Dedifferentiated amniotic fluid mesenchymal stem cell (primary cell): ENCODE data around the gene NDE1.

Experiments used
- DNase-seq: peaks from one replicate; pipeline ENCODE4 v3.0.0-alpha.2; 2016; ENCODE audit errors: extremely low spot score

The NDE1 gene

DNA sequence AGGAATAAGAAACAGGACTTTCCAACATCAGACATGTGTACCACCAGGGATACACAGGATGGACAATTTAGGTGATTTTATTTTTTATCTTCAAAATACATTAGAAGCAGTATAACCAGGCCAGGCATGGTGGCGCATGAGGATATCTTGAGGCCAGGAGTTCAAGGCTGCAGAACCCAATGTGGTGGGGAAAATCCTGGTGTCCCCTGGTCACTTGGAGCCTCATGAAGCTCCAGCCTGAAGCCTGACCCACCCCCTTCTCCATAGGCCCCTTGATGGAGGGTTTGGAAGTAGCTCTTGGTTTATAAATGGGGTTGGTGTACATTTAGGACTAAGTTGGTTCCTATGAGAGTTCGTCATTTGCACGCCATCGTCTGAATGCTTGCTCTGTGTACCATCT is 118.2 kb downstream of the NDE1 start:
- DNase-seq, result no peak

DNA sequence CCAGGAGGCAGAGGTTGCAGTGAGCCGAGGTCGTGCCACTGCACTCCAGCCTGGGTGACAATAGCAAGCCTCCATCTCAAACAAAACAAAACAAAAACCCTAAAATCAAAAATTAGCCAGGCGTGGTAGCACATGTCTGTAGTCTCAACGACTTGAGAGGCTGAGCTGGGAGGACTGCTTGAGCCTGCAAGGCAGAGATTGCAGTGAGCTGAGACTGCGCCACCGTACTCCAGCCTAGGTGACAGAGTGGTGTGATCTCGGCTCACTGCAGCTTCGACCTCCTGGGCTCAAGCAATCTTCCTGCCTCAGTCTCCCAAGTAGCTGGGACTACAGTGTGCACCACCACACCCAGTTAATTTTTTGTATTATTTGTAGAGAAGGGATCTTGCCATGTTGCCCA is 119.2 kb downstream of the NDE1 start:
- no peak for DNase-seq

- no peak for DNase-seq
Measured at GRCh38 chr16:15770107-15770506, 120.1 kb downstream of the NDE1 start.

DNA sequence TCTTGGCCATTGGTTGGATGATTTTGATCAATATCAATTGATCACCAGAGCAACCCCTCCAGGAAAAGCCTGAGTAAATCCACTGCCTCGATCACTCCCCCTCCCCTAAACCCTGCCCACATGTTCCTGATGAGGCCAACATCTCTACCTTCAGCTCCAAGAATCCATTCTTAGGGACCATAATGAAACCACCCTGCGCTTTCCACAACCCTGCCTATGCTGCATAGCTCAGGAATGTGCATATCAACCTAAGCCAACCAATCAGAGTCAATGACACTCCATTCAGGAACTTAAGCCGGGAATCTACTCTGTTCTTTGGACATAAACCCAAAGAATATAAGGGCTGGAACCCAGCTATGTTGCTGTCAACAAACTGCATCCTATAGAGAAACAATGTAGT is 120.5 kb downstream of the NDE1 start:
- DNase-seq, result no peak

GRCh38 chr16:15771694-15772093 is 121.6 kb downstream of the NDE1 start:
- DNase-seq, result no peak

DNA sequence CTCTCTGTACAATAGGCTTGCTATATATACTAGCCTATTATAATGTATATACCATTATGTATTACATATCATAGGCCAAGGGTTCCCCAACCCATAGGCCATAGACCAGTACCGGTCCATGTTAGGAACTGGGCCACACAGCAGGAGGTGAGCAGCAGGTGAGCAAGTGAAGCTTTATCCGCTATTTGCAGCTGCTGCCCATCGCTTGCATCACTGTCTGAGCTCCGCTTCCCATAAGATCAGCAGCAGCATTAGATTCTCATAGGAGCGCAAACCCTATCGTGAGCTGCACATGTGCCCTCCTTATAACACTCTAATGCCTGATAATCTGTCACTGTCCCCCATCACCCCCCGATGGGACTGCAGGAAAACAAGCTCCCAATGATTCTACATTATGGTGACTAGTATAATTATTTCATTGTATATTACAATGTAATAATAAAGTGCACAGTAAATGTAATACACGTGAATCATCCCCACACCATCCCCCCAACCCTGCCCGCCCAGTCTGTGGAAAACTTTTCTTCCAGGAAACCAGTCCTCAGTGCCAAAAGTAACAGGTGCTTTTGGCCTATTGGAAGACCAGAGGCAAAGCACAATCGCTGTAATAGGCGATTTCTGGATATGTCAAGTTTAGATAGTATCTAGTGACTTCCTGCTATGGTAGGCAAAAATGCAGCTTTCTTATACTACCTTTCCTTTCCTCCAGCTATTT is 122.7 kb downstream of the NDE1 start:
- DNase-seq, result no peak

DNA sequence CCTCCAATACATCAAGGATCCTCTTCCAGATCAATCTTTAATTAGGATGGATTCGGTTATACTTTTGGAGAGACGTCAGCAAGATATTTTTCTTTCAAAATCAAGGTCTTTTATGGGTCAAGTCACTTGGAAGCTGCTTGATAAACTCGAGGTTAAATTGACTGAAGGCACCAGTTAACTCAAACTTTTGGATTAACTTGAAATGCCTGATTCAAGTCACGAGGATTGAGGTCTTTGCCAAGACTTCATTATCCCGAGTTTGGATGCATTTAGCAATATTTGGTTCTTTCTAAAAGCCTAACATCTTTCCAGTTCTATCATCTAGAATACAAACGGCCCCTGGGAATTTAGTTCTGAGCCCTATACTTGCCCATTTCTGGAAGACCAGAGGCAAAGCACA is 123.9 kb downstream of the NDE1 start:
- DNase-seq, result no peak

DNA sequence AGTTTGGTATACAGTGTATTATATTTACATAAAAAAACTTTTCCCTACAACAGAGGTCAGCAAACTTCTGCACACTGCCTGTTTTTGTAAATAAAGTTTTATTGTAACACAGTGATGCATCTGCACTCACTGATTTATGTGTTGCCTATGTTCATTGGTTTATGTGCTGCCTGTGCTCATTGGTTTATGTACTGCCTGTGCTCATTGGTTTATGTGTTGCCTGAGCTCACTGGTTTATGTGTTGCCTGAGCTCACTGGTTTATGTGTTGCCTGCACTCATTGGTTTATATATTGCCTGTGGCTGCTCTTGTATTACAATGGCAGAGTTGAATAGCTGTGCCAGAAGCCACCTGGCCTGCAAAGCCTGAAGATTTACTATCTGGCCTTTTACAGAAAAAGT is 125.2 kb downstream of the NDE1 start:
- DNase-seq, result no peak

GRCh38 chr16:15775663-15776304 is 125.7 kb downstream of the NDE1 start:
- DNase-seq, result no peak
